SK-N-SH (cell line): ENCODE measurements around the gene ZNF264. TPM values are rescaled to one million over a fixed set of nuclear protein-coding genes. Genes with fewer than 3 reads are reported as not detected.

Experiments
- CTCF ChIA-PET: fragments of 300-600, 350-600 bp; formaldehyde crosslinking; extraction: SDS; loops from one replicate; lab custom pipeline; 2021; lab: Yijun Ruan, JAX
- POLR2A ChIA-PET: fragments of 350-600 bp; sonication (Branson Sonifier 250); formaldehyde crosslinking; extraction: SDS; loops from one replicate; lab custom pipeline; 2020; ENCODE audit warnings: antibody characterized with exemption, inconsistent platforms; lab: Yijun Ruan, JAX
- DNase-seq: peaks from one replicate; pipeline ENCODE4 v3.0.0; 2012
- H2AFZ ChIP-seq: fragments of 200-600 bp; sonication (generic); 2 replicates; pipeline ENCODE4 v1.8.1; 2016; ENCODE audit warnings: antibody characterized with exemption, mild to moderate bottlenecking, low read depth
- H3F3A ChIP-seq: fragments of 200-600 bp; sonication (generic); replicated peaks from 2 replicates; pipeline ENCODE3; 2016; ENCODE audit warnings: antibody characterized with exemption, mild to moderate bottlenecking; ENCODE audit not compliant: insufficient read depth
- H3K27ac ChIP-seq, 2 experiments: fragments of 200-500 bp in 1 of 2; fragments of 200-600 bp in 1 of 2; sonication (Bioruptor generic) in 1 of 2; sonication (generic), shearing (Covaris generic) in 1 of 2; 2 replicates each; pipeline versions ENCODE4 v1.5.1 to v1.6.1; 2014 to 2016; ENCODE audit warnings: low read depth in 2 of 2, inconsistent platforms in 1 of 2, low read length in 1 of 2, mild to moderate bottlenecking in 1 of 2, mixed read lengths in 1 of 2
- H3K27me3 ChIP-seq: fragments of 200-600 bp; sonication (generic), shearing (Covaris generic); 2 replicates; pipeline ENCODE4 v1.6.1; 2016; ENCODE audit warnings: mixed run types; ENCODE audit not compliant: insufficient read depth
- H3K36me3 ChIP-seq, 2 experiments: fragments of 200-500 bp in 1 of 2; fragments of 200-600 bp in 1 of 2; sonication (Bioruptor generic) in 1 of 2; sonication (generic) in 1 of 2; replicated peaks in 1 of 2; 2 replicates each; pipeline versions ENCODE3 to v1.5.1; 2014 to 2016; ENCODE audit warnings: low read length in 1 of 2, mild to moderate bottlenecking in 1 of 2; ENCODE audit not compliant: insufficient read depth in 2 of 2, control insufficient read depth in 1 of 2
- H3K4me1 ChIP-seq, 2 experiments: fragments of 200-500 bp in 1 of 2; fragments of 200-600 bp in 1 of 2; sonication (Bioruptor generic) in 1 of 2; sonication (generic), shearing (Covaris generic) in 1 of 2; 2 replicates each; pipeline versions ENCODE4 v1.5.1 to v1.6.1; 2014 to 2016; ENCODE audit warnings: low read depth in 1 of 2, low read length in 1 of 2, mixed run types in 1 of 2; ENCODE audit not compliant: insufficient read depth in 2 of 2, control insufficient read depth in 1 of 2
- H3K4me2 ChIP-seq: fragments of 200-600 bp; sonication (generic), shearing (Covaris generic); 2 replicates; pipeline ENCODE4 v1.6.1; 2017; ENCODE audit warnings: mixed run types
- H3K4me3 ChIP-seq, 2 experiments: fragments of 200-500 bp in 1 of 2; fragments of 200-600 bp in 1 of 2; sonication (Bioruptor generic) in 1 of 2; sonication (generic), shearing (Covaris generic) in 1 of 2; 2 replicates each; pipeline versions ENCODE4 v1.5.1 to v1.8.1; 2014 to 2016; ENCODE audit warnings: low read depth in 2 of 2, inconsistent platforms in 1 of 2, low read length in 1 of 2, mild to moderate bottlenecking in 1 of 2, mixed read lengths in 1 of 2, moderate library complexity in 1 of 2
- H3K79me2 ChIP-seq: fragments of 200-600 bp; sonication (generic); 2 replicates; pipeline ENCODE4 v1.8.1; 2017; ENCODE audit warnings: mild to moderate bottlenecking; ENCODE audit not compliant: insufficient read depth
- H3K9ac ChIP-seq: fragments of 200-600 bp; sonication (generic); 2 replicates; pipeline ENCODE4 v1.6.1; 2017; ENCODE audit warnings: mixed run types
- H3K9me2 ChIP-seq: fragments of 200-600 bp; sonication (generic); 2 replicates; pipeline ENCODE4 v1.6.1; 2017; ENCODE audit warnings: mixed run types
- H3K9me3 ChIP-seq: fragments of 200-600 bp; sonication (generic); 2 replicates; pipeline ENCODE4 v1.6.1; 2017; ENCODE audit warnings: mixed run types, mild to moderate bottlenecking, moderate library complexity
- H4K20me1 ChIP-seq: fragments of 200-600 bp; sonication (generic); 2 replicates; pipeline ENCODE4 v1.6.1; 2017; ENCODE audit warnings: mild to moderate bottlenecking, mixed run types; ENCODE audit not compliant: insufficient read depth
- EP300 ChIP-seq, 2 experiments: IDR thresholded peaks; 2 replicates each; pipeline versions ENCODE4 v1.4.0 to v1.6.1; 2012; ENCODE audit warnings: borderline replicate concordance in 1 of 2, low read depth in 1 of 2, low read length in 1 of 2
- FOXJ3 ChIP-seq: sonication (generic); formaldehyde crosslinking; IDR thresholded peaks from 2 replicates; pipeline ENCODE4 v1.5.1; 2020; ENCODE audit warnings: mild to moderate bottlenecking, missing genetic modification reagents
- JUND ChIP-seq: IDR thresholded peaks from 2 replicates; pipeline ENCODE4 v1.4.0; 2012
- MAX ChIP-seq: IDR thresholded peaks from 2 replicates; pipeline ENCODE4 v1.4.0; 2012; ENCODE audit warnings: low read depth
- MEF2A ChIP-seq: IDR thresholded peaks from 2 replicates; pipeline ENCODE4 v1.4.0; 2012; ENCODE audit warnings: low read depth, borderline replicate concordance
- NFIC ChIP-seq: IDR thresholded peaks from 2 replicates; pipeline ENCODE4 v1.4.0; 2012; ENCODE audit warnings: borderline replicate concordance
- REST ChIP-seq: IDR thresholded peaks from 2 replicates; pipeline ENCODE4 v1.6.1; 2012; ENCODE audit warnings: mild to moderate bottlenecking, low read depth, low read length, moderate library complexity
- SIN3A ChIP-seq: IDR thresholded peaks from 2 replicates; pipeline ENCODE4 v1.6.1; 2012; ENCODE audit warnings: low read depth, mild to moderate bottlenecking, low read length, moderate library complexity, borderline replicate concordance
- YY1 ChIP-seq: IDR thresholded peaks from 2 replicates; pipeline ENCODE4 v1.4.0; 2012; ENCODE audit warnings: low read depth, mild to moderate bottlenecking
- WGBS: methylation state at CpG from one replicate; pipeline ENCODE4 v1.1.6; 2017; ENCODE audit warnings: low lambda C conversion rate; 5-methylcytosine and 5-hydroxymethylcytosine counted together
- polyA plus RNA-seq, 3 experiments: library from polyadenylated mRNA; depleted of rRNA; stranded (reverse); fragments of >200 nt; gene quantifications; 2 replicates each; pipeline ENCODE4 v1.2.3, GENCODE V29; 2012

ZNF264 gene
- polyA plus RNA-seq, 1 of the 3 experiments (the other 2 are of a cell fraction) = 8.8 TPM

GRCh38 chr19:57262044-57262443 lies 70.7 kb downstream of the ZNF264 start:
- POLR2A ChIA-PET = no interaction called here
- H3K36me3 ChIP-seq = peaks cover 25 to 33% of the 10 kb centered on the region in 2 experiments
- TF ChIP-seq REST = no peak
- TF ChIP-seq FOXJ3 (CRISPR knock-in tag) = no peak
- TF ChIP-seq JUND = no peak
- TF ChIP-seq YY1 = no peak
- H3F3A ChIP-seq = peaks cover 6% of the 10 kb centered on the region
- H3K9ac ChIP-seq = no peak overlapping the region
- H3K4me3 ChIP-seq = no peak overlapping the region
- CTCF ChIA-PET = no interaction called here
- H3K4me2 ChIP-seq = no peak overlapping the region
- no peak overlapping the region for H3K27ac ChIP-seq
- H2AFZ ChIP-seq = no peak overlapping the region
- H3K27me3 ChIP-seq = no peaks in the 10 kb centered on the region
- no peaks in the 10 kb centered on the region for H3K9me2 ChIP-seq
- H3K9me3 ChIP-seq = no peaks in the 10 kb centered on the region
- DNase-seq = no peak
- no peaks in the 10 kb centered on the region for H3K4me1 ChIP-seq
- WGBS = 82% methylated on average over 3 of the region's 3 CpGs
- H4K20me1 ChIP-seq = no peaks in the 10 kb centered on the region
- peaks cover 19% of the 10 kb centered on the region; the same call in 1 of the 2 replicates for H3K79me2 ChIP-seq

GRCh38 chr19:57263244-57263741 lies 72.0 kb downstream of the ZNF264 start:
- Histone ChIP-seq H3F3A (peaks cover 6% of the 10 kb centered on the region), H3K4me1 (no peaks in the 10 kb centered on the region), H3K27me3 (no peaks in the 10 kb centered on the region), H4K20me1 (no peaks in the 10 kb centered on the region), H3K4me2 (no peak overlapping the region), H3K79me2 (peaks cover 10% of the 10 kb centered on the region; the same call in 1 of the 2 replicates), H3K9me3 (no peaks in the 10 kb centered on the region), H3K27ac (no peak overlapping the region), H3K36me3 (peaks cover 22 to 30% of the 10 kb centered on the region in 2 experiments), H3K9me2 (no peaks in the 10 kb centered on the region), H3K9ac (no peak overlapping the region), H2AFZ (no peak overlapping the region), H3K4me3 (no peak overlapping the region)
- WGBS = 100% methylated on average over 1 of the region's 1 CpG
- no peak for DNase-seq
- ChIA-PET CTCF (interaction anchor here (0.7 kb wide), 1 partner anchor 72 kb away, joined by 3 read pairs; the partner anchor contains the start of gene ZNF264), POLR2A (no interaction called here)
- TF ChIP-seq NFIC = no peak
- no peak for TF ChIP-seq SIN3A
- TF ChIP-seq MEF2A = no peak

GRCh38 chr19:57267291-57267690 lies 76.0 kb downstream of the ZNF264 start:
- DNase-seq = no peak
- Histone ChIP-seq H3K9me3 (no peaks in the 10 kb centered on the region), H3K36me3 (peaks cover 0 to 8% of the 10 kb centered on the region in 2 experiments), H3K4me1 (peaks cover 0 to 13% of the 10 kb centered on the region in 2 experiments; a peak in 1 of 4 replicates), H3K79me2 (no peaks in the 10 kb centered on the region), H3K4me2 (no peak overlapping the region), H3K9me2 (no peaks in the 10 kb centered on the region), H3F3A (peaks cover 21% of the 10 kb centered on the region)
- ChIA-PET POLR2A (no interaction called here), CTCF (no interaction called here)
- WGBS = 87% methylated on average over 3 of the region's 3 CpGs
- TF ChIP-seq EP300 (IDR thresholded peaks at IDR 0.05; ENCODE audit: borderline replicate concordance in 1 of 2, low read depth in 1 of 2, low read length in 1 of 2) (no peak), MAX (no peak)
- TF ChIP-seq, all 33 proteins: peak for 0
- no peaks in the 10 kb centered on the region for H4K20me1 ChIP-seq
- no peak overlapping the region for H2AFZ ChIP-seq
- no peak overlapping the region for H3K9ac ChIP-seq
- no peaks in the 10 kb centered on the region for H3K27me3 ChIP-seq
- H3K4me3 ChIP-seq = no peak overlapping the region
- no peak overlapping the region for H3K27ac ChIP-seq
